ENCODE results near the gene GRM4.

GRM4 gene

GRCh38 chr6:34145161-34146020 is 496 bp downstream of the GRM4 start:
- Histone ChIP-seq H3K9me2 (replicated peaks; ENCODE audit: low read depth, low read length) (no peaks in the 10 kb centered on the region), H3K4me1 (ENCODE audit: insufficient read depth, low read length, poor library complexity, severe bottlenecking) (peaks cover 5% of the 10 kb centered on the region), H3F3A (ENCODE audit: low read depth) (no peaks in the 10 kb centered on the region), H3K36me3 (ENCODE audit: insufficient read depth, low read length) (no peaks in the 10 kb centered on the region), H4K20me1 (ENCODE audit: insufficient read depth, low read length, poor library complexity, severe bottlenecking) (no peaks in the 10 kb centered on the region), H3K27me3 (ENCODE audit: insufficient read depth, low read length, poor library complexity, severe bottlenecking) (no peaks in the 10 kb centered on the region), H2AFZ (ENCODE audit: low read length) (peak overlapping the region; percentile 43; the same call in 1 of the 2 replicates), H3K9me3 (ENCODE audit: insufficient read depth, low read depth, low read length) (no peaks in the 10 kb centered on the region), H3K79me2 (ENCODE audit: insufficient read depth, low read length) (no peaks in the 10 kb centered on the region), H3K4me3 (ENCODE audit: low read length, poor library complexity, severe bottlenecking) (peak overlapping the region; percentile 37), H3K9ac (ENCODE audit: low read depth, low read length, poor library complexity, severe bottlenecking) (no peak overlapping the region), H3K4me2 (ENCODE audit: low read depth, low read length, poor library complexity, severe bottlenecking) (peak overlapping the region; percentile 51)
- TF ChIP-seq CTCF (conservative IDR thresholded peaks at IDR 0.05; ENCODE audit: low read length) (no peak), EZH2phosphoT487 (IDR thresholded peaks at IDR 0.05; ENCODE audit: borderline replicate concordance) (no peak)

- H3F3A ChIP-seq (ENCODE audit: low read depth): no peaks in the 10 kb centered on the region
- H3K4me1 ChIP-seq (ENCODE audit: insufficient read depth, low read length, poor library complexity, severe bottlenecking): peaks cover 5% of the 10 kb centered on the region
- H3K9me3 ChIP-seq (ENCODE audit: insufficient read depth, low read depth, low read length): no peaks in the 10 kb centered on the region
- H3K4me2 ChIP-seq (ENCODE audit: low read depth, low read length, poor library complexity, severe bottlenecking): no peak overlapping the region
- H3K27me3 ChIP-seq (ENCODE audit: insufficient read depth, low read length, poor library complexity, severe bottlenecking): no peaks in the 10 kb centered on the region
- H4K20me1 ChIP-seq (ENCODE audit: insufficient read depth, low read length, poor library complexity, severe bottlenecking): no peaks in the 10 kb centered on the region
- no peaks in the 10 kb centered on the region for H3K79me2 ChIP-seq (ENCODE audit: insufficient read depth, low read length)
- H3K36me3 ChIP-seq (ENCODE audit: insufficient read depth, low read length): no peaks in the 10 kb centered on the region
- H3K9ac ChIP-seq (ENCODE audit: low read depth, low read length, poor library complexity, severe bottlenecking): no peak overlapping the region
- H2AFZ ChIP-seq (ENCODE audit: low read length): no peak overlapping the region
- TF ChIP-seq EZH2phosphoT487 (IDR thresholded peaks at IDR 0.05; ENCODE audit: borderline replicate concordance): no peak
- no peak for TF ChIP-seq CTCF (conservative IDR thresholded peaks at IDR 0.05; ENCODE audit: low read length)
- H3K9me2 ChIP-seq (replicated peaks; ENCODE audit: low read depth, low read length): no peaks in the 10 kb centered on the region
- no peak overlapping the region for H3K4me3 ChIP-seq (ENCODE audit: low read length, poor library complexity, severe bottlenecking)
These were observed 1.2 kb downstream of the GRM4 start for GRCh38 chr6:34144581-34145160.

GRCh38 chr6:34143884-34144580 is 1.9 kb downstream of the GRM4 start:
- Histone ChIP-seq H3K4me3 (ENCODE audit: low read length, poor library complexity, severe bottlenecking) (no peak overlapping the region), H2AFZ (ENCODE audit: low read length) (no peak overlapping the region), H3K4me2 (ENCODE audit: low read depth, low read length, poor library complexity, severe bottlenecking) (no peak overlapping the region), H3K4me1 (ENCODE audit: insufficient read depth, low read length, poor library complexity, severe bottlenecking) (peaks cover 5% of the 10 kb centered on the region), H3K9me2 (replicated peaks; ENCODE audit: low read depth, low read length) (no peaks in the 10 kb centered on the region), H3K9me3 (ENCODE audit: insufficient read depth, low read depth, low read length) (no peaks in the 10 kb centered on the region), H3F3A (ENCODE audit: low read depth) (no peaks in the 10 kb centered on the region), H3K36me3 (ENCODE audit: insufficient read depth, low read length) (no peaks in the 10 kb centered on the region), H4K20me1 (ENCODE audit: insufficient read depth, low read length, poor library complexity, severe bottlenecking) (no peaks in the 10 kb centered on the region), H3K27me3 (ENCODE audit: insufficient read depth, low read length, poor library complexity, severe bottlenecking) (no peaks in the 10 kb centered on the region), H3K79me2 (ENCODE audit: insufficient read depth, low read length) (no peaks in the 10 kb centered on the region), H3K9ac (ENCODE audit: low read depth, low read length, poor library complexity, severe bottlenecking) (no peak overlapping the region)
- TF ChIP-seq CTCF (conservative IDR thresholded peaks at IDR 0.05; ENCODE audit: low read length) (no peak), EZH2phosphoT487 (IDR thresholded peaks at IDR 0.05; ENCODE audit: borderline replicate concordance) (no peak)
